ENCODE data around the gene C2orf76.
A peak's percentile ranks its signal among the peaks of the same experiment; 100 is the strongest.
"Not testable (repeated sequence)": the region's sequence is repeated elsewhere in the genome, so short reads cannot be mapped to it uniquely, and the experiment has no call there.

Gene C2orf76

GRCh38 chr2:119376810-119377209, 10.2 kb upstream of the C2orf76 start:
- H3K18ac ChIP-seq (ENCODE audit: low read length) = no peak overlapping the region
- H3K4me2 ChIP-seq (ENCODE audit: low read length) = no peak overlapping the region
- peaks cover 9% of the 10 kb centered on the region for H3K9me3 ChIP-seq (ENCODE audit: insufficient read depth, low read depth, low read length)
- no CpG with 5 or more reads among the region's 5 CpGs for WGBS (ENCODE audit: extremely low coverage, insufficient coverage, insufficient read length)
- peak overlapping the region; percentile 43 for H2BK12ac ChIP-seq (ENCODE audit: low read length)
- no peak overlapping the region for H2AK5ac ChIP-seq (ENCODE audit: low read length)
- no peak overlapping the region for H3K9ac ChIP-seq (ENCODE audit: low read length)
- no peaks in the 10 kb centered on the region for H3K27me3 ChIP-seq (ENCODE audit: insufficient read depth, low read length)
- no peak overlapping the region for H3K4me3 ChIP-seq (ENCODE audit: low read depth, low read length)
- no peak for DNase-seq
- H2BK5ac ChIP-seq (ENCODE audit: low read depth, low read length, poor library complexity) = no peak overlapping the region
- no peak overlapping the region for H2AFZ ChIP-seq (ENCODE audit: insufficient read depth, low read length, poor library complexity)
- no peak overlapping the region for H3K27ac ChIP-seq (ENCODE audit: low read depth, low read length)
- H4K12ac ChIP-seq (ENCODE audit: low read depth, low read length) = no peak overlapping the region
- no peaks in the 10 kb centered on the region for H3K79me2 ChIP-seq (ENCODE audit: control insufficient read depth, insufficient read depth, low read length, poor library complexity)
- no peak overlapping the region for H3K4ac ChIP-seq (ENCODE audit: low read depth, low read length)
- no peak overlapping the region for H3K14ac ChIP-seq (ENCODE audit: low read length)
- peak overlapping the region; percentile 17 for H2BK120ac ChIP-seq (ENCODE audit: insufficient read depth, low read length, poor library complexity)
- H4K91ac ChIP-seq (ENCODE audit: low read depth, low read length) = no peak overlapping the region
- H3K36me3 ChIP-seq (ENCODE audit: control insufficient read depth in 1 of 2, insufficient read depth in 2 of 2, low read length in 2 of 2) = peaks cover 16 to 18% of the 10 kb centered on the region in 2 experiments
- no peak overlapping the region for H4K8ac ChIP-seq (ENCODE audit: low read depth, low read length)
- no peaks in the 10 kb centered on the region for H3K79me1 ChIP-seq (ENCODE audit: low read length)
- no peak overlapping the region for H3K23ac ChIP-seq (ENCODE audit: low read length)
- H3K4me1 ChIP-seq (ENCODE audit: control insufficient read depth in 1 of 2, insufficient read depth in 2 of 2, low read length in 2 of 2) = peaks cover 5 to 11% of the 10 kb centered on the region in 2 experiments

- H3K27ac ChIP-seq (ENCODE audit: low read depth, low read length); H3K9ac ChIP-seq (ENCODE audit: low read length); H3K79me2 ChIP-seq (ENCODE audit: control insufficient read depth, insufficient read depth, low read length, poor library complexity); H3K79me1 ChIP-seq (ENCODE audit: low read length); H4K12ac ChIP-seq (ENCODE audit: low read depth, low read length); H2AK5ac ChIP-seq (ENCODE audit: low read length); H3K27me3 ChIP-seq (ENCODE audit: insufficient read depth, low read length); H4K8ac ChIP-seq (ENCODE audit: low read depth, low read length); H2BK120ac ChIP-seq (ENCODE audit: insufficient read depth, low read length, poor library complexity); H3K14ac ChIP-seq (ENCODE audit: low read length); H2BK12ac ChIP-seq (ENCODE audit: low read length); DNase-seq; H3K4me2 ChIP-seq (ENCODE audit: low read length); H4K91ac ChIP-seq (ENCODE audit: low read depth, low read length); H3K4ac ChIP-seq (ENCODE audit: low read depth, low read length); H3K18ac ChIP-seq (ENCODE audit: low read length); H3K4me3 ChIP-seq (ENCODE audit: low read depth, low read length); H3K23ac ChIP-seq (ENCODE audit: low read length); H2BK5ac ChIP-seq (ENCODE audit: low read depth, low read length, poor library complexity); H2AFZ ChIP-seq (ENCODE audit: insufficient read depth, low read length, poor library complexity); H3K9me3 ChIP-seq (ENCODE audit: insufficient read depth, low read depth, low read length): not testable (repeated sequence)
- no CpG with 5 or more reads among the region's 6 CpGs for WGBS (ENCODE audit: extremely low coverage, insufficient coverage, insufficient read length)
- Histone ChIP-seq H3K4me1 (ENCODE audit: control insufficient read depth in 1 of 2, insufficient read depth in 2 of 2, low read length in 2 of 2) (peaks cover 5 to 11% of the 10 kb centered on the region in 2 experiments), H3K36me3 (ENCODE audit: control insufficient read depth in 1 of 2, insufficient read depth in 2 of 2, low read length in 2 of 2) (peaks cover 18 to 22% of the 10 kb centered on the region in 2 experiments)
Measured at GRCh38 chr2:119376406-119376805, 9.8 kb upstream of the C2orf76 start.

GRCh38 chr2:119373907-119374745, 7.5 kb upstream of the C2orf76 start:
- WGBS (ENCODE audit: extremely low coverage, insufficient coverage, insufficient read length) = no CpG with 5 or more reads among the region's 5 CpGs
- H2BK5ac ChIP-seq (ENCODE audit: low read depth, low read length, poor library complexity); H2AK5ac ChIP-seq (ENCODE audit: low read length); H2BK12ac ChIP-seq (ENCODE audit: low read length); H3K79me2 ChIP-seq (ENCODE audit: control insufficient read depth, insufficient read depth, low read length, poor library complexity); H3K4me3 ChIP-seq (ENCODE audit: low read depth, low read length); H2BK120ac ChIP-seq (ENCODE audit: insufficient read depth, low read length, poor library complexity); H3K9me3 ChIP-seq (ENCODE audit: insufficient read depth, low read depth, low read length); H4K91ac ChIP-seq (ENCODE audit: low read depth, low read length); DNase-seq; H3K79me1 ChIP-seq (ENCODE audit: low read length); H3K23ac ChIP-seq (ENCODE audit: low read length); H2AFZ ChIP-seq (ENCODE audit: insufficient read depth, low read length, poor library complexity); H3K14ac ChIP-seq (ENCODE audit: low read length); H4K8ac ChIP-seq (ENCODE audit: low read depth, low read length); H3K4ac ChIP-seq (ENCODE audit: low read depth, low read length); H3K4me2 ChIP-seq (ENCODE audit: low read length); H3K27me3 ChIP-seq (ENCODE audit: insufficient read depth, low read length); H3K27ac ChIP-seq (ENCODE audit: low read depth, low read length); H4K12ac ChIP-seq (ENCODE audit: low read depth, low read length); H3K9ac ChIP-seq (ENCODE audit: low read length); H3K18ac ChIP-seq (ENCODE audit: low read length): not testable (repeated sequence)
- H3K36me3 ChIP-seq (ENCODE audit: control insufficient read depth in 1 of 2, insufficient read depth in 2 of 2, low read length in 2 of 2) = peaks cover 28 to 38% of the 10 kb centered on the region in 2 experiments
- H3K4me1 ChIP-seq (ENCODE audit: control insufficient read depth in 1 of 2, insufficient read depth in 2 of 2, low read length in 2 of 2) = peaks cover 5 to 11% of the 10 kb centered on the region in 2 experiments

- Histone ChIP-seq H3K79me1 (ENCODE audit: low read length) (peaks cover under 1% of the 10 kb centered on the region), H4K8ac (ENCODE audit: low read depth, low read length) (no peak overlapping the region), H2AK5ac (ENCODE audit: low read length) (no peak overlapping the region), H2BK5ac (ENCODE audit: low read depth, low read length, poor library complexity) (no peak overlapping the region), H3K9me3 (ENCODE audit: insufficient read depth, low read depth, low read length) (peaks cover 9% of the 10 kb centered on the region), H3K4me3 (ENCODE audit: low read depth, low read length) (no peak overlapping the region), H4K91ac (ENCODE audit: low read depth, low read length) (no peak overlapping the region), H2BK12ac (ENCODE audit: low read length) (no peak overlapping the region), H3K4me1 (ENCODE audit: control insufficient read depth in 1 of 2, insufficient read depth in 2 of 2, low read length in 2 of 2) (peaks cover 6 to 14% of the 10 kb centered on the region in 2 experiments), H3K4me2 (ENCODE audit: low read length) (no peak overlapping the region), H3K27ac (ENCODE audit: low read depth, low read length) (no peak overlapping the region), H3K4ac (ENCODE audit: low read depth, low read length) (no peak overlapping the region), H3K79me2 (ENCODE audit: control insufficient read depth, insufficient read depth, low read length, poor library complexity) (no peaks in the 10 kb centered on the region), H3K14ac (ENCODE audit: low read length) (no peak overlapping the region), H4K12ac (ENCODE audit: low read depth, low read length) (no peak overlapping the region), H3K9ac (ENCODE audit: low read length) (no peak overlapping the region), H2AFZ (ENCODE audit: insufficient read depth, low read length, poor library complexity) (no peak overlapping the region), H3K23ac (ENCODE audit: low read length) (no peak overlapping the region), H3K18ac (ENCODE audit: low read length) (no peak overlapping the region), H3K27me3 (ENCODE audit: insufficient read depth, low read length) (no peaks in the 10 kb centered on the region), H3K36me3 (ENCODE audit: control insufficient read depth in 1 of 2, insufficient read depth in 2 of 2, low read length in 2 of 2) (peaks cover 32 to 46% of the 10 kb centered on the region in 2 experiments), H2BK120ac (ENCODE audit: insufficient read depth, low read length, poor library complexity) (no peak overlapping the region)
- no CpG with 5 or more reads among the region's 7 CpGs for WGBS (ENCODE audit: extremely low coverage, insufficient coverage, insufficient read length)
- no peak for DNase-seq
Measured at GRCh38 chr2:119372778-119373568, 6.3 kb upstream of the C2orf76 start.
